GM19043 (cell line): ENCODE results near the gene RPS26.
"Not testable (repeated sequence)": the region's sequence is repeated elsewhere in the genome, so short reads cannot be mapped to it uniquely, and the experiment has no call there.

ENCODE experiments used
- ATAC-seq: cut with Tn5 transposase; IDR thresholded peaks from one replicate; pipeline ENCODE4 v1.9.1; 2021; ENCODE audit warnings: low read depth; ENCODE audit not compliant: unreplicated experiment

The RPS26 gene

DNA sequence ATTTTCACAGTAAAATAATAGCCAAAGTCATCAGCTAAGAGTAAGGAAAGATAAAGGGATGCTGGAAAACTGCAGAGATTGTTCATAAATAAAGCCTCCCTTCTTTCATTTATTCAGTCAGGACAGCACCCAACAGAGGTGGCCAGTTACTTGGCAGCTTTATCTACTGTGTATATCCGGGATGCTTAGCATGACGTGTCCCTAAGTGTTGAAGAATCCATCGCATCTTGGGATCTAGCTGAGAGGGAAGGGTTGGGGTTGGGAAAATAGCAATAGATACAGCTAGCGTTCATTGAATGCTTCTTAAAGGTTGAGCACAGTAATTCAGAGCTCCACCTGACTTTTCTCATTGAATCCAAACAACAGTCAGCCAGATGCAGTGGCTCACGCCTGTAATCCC lies 32.7 kb downstream of the RPS26 start:
- ATAC-seq, result no peak

DNA sequence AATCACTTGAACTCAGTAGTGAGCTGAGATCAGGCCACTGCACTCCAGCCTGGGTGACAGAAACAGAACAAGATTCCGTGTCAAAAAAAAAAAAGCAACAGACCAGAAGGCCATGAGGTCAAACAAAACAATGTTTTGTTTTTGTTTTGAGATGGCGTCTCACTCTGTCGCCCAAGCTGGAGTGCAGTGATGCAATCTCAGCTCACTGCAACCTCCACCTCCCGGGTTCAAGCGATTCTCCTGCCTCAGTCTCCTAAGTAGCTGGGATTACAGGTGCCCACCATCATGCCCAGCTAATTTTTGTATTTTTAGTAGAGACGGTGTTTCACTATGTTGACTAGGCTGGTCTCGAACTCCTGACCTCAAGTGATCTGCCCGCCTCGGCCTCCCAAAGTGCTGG lies 36.2 kb downstream of the RPS26 start:
- ATAC-seq, result not testable (repeated sequence)

- ATAC-seq, result no peak
These were observed 36.7 kb downstream of the RPS26 start for GRCh38 chr12:56078427-56078826.

DNA sequence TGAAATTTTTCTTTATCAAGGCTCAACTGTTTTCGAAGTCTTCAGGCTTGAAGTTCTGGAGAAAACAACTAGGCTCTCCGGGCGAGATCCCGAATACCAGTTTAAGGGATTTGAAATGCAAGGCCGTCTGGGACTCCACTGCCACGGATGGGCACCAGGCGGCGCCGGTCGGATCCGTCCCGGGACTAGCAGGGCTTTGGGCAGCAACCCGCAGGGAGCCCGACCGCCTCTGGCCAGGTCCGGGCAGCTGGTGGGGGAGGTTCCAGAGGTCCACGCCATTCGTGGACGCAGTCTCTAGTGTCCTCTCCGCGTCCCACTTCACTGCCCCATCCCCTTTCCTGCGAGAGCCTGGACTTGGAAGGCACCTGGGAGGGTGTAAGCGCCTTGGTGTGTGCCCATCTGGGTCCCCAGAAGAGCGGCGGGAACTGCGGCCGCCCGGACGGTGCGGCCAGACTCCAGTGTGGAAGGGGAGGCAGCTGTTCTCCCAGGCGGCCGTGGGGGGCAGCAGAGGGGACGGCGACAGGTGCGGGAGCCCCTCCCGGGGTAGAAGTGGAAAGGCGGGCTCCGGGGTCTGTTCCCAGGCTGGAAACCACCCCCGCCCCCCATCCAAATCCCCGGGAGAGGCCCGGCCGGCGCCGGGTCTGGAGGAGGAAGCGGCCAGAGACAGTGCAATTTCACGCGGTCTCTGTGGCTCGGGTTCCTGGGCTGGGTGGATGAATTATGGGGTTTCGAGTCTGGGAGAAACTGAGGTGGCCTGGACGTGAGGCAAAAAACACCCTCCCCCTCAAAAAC lies 37.4 kb downstream of the RPS26 start:
- peak; percentile 75 for ATAC-seq

DNA sequence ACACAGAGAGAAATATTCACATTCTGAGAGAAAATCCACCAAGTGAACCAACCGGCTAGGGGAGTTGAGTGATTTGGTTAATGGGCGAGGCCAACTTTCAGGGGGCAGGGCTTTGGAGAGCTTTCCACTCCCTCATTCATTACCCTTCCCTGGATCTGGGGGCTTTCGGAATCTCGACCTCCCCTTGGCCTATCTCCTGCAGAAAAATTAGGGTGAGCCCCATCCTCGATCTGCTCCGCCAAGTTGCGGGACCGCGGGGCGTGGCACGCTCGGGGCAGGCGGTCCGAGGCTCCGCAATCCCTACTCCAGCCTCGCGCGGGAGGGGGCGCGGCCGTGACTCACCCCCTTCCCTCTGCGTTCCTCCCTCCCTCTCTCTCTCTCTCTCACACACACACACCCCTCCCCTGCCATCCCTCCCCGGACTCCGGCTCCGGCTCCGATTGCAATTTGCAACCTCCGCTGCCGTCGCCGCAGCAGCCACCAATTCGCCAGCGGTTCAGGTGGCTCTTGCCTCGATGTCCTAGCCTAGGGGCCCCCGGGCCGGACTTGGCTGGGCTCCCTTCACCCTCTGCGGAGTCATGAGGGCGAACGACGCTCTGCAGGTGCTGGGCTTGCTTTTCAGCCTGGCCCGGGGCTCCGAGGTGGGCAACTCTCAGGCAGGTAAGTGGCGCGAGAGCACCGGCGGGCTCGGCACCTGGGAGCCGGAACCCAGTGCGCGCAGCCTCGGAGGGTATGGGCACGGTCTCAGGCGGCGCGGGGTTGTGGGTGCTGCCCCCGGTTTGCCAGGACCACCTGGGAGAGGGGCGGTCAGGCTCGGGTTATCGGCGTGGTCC lies 38.2 kb downstream of the RPS26 start, which contains the start of gene ERBB3:
ERBB3 (plus strand) TSS at position 443 of the 833 bp plus-strand sequence; CDS start at position 579, 136 bp downstream.
- peak; percentile 29 for ATAC-seq

DNA sequence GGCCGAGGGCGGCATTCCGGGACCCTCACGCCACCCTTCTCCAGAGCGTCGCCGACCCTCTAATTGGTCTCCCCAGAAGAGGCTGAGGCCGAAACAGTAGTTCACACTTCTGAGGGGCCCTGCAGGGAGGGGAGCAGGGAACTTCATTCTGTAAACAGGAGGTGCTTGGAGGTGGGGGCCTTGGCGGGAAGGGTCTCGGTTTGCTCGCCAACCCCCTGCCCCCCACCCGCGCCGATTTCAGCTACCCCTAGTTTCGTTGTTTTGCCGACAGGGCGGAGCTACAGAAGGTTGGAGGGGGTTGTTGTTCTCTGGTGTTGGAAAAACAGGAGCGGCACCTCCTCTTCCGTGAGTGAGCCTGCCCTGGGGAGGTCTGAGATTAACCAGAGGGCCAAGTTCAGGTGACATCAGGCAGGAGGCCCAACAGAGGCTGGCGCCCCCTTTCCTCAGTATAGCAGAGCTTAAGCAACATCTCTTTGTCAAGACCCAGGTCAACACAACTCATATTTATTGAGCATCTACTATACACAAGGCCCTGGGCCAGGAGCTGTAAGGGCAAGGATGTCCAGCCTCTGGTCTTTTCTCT lies 38.9 kb downstream of the RPS26 start:
- no peak for ATAC-seq

GRCh38 chr12:56081393-56082347 lies 40.0 kb downstream of the RPS26 start:
- ATAC-seq, result no peak

DNA sequence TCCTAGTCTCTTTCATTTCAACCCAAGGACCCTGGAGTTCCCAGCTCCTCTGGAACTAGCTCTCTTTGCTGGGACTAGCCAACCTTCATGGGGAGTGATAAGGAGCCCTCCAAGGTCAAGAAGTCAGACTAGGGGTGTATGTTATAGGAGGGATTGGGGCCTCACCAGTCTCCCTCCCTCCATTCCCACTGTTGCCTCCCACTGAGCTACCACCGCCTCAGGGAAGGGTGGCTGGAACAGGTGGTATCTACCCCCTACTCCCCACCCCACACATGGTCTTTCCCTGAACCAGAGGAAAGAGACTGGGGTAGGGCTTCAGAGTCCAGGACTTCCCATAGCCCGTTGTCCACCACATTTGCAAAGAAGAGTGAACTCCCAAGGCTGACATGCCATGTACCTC lies 40.7 kb downstream of the RPS26 start:
- no peak for ATAC-seq

GRCh38 chr12:56082967-56083366 lies 41.2 kb downstream of the RPS26 start:
- no peak for ATAC-seq

- no peak for ATAC-seq
These were observed 43.3 kb downstream of the RPS26 start for GRCh38 chr12:56084958-56085543.

DNA sequence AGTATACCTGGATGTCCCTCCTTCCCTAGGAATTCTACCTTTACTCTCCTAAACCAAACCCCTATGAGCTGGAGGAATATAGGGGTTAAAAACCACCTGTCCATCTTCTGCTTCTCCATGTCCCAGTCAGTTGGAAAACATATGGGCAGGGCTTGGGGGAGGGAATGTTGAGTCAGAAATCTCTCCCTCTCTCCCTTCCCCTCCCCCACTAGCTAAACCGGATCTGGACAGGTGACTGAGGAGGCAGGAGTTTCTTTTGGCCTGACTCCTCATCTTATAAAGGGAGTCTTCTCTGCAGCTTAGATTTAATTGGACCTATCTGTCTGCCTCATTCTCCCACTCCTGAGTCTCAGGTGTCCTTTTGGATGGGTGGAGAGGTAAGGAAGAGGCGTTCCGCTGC lies 44.4 kb downstream of the RPS26 start:
- ATAC-seq, result no peak

GRCh38 chr12:56086608-56087007 lies 44.9 kb downstream of the RPS26 start:
- no peak for ATAC-seq

GRCh38 chr12:56087220-56087619 lies 45.5 kb downstream of the RPS26 start:
- ATAC-seq, result no peak
